OCI-LY1 (cell line): ENCODE results near the gene FAM107B.

Experiments
- CTCF ChIP-seq: fragments of 200-600 bp; sonication (generic), shearing (Covaris generic); IDR thresholded peaks from 2 replicates; pipeline ENCODE4 v1.5.1; 2017; ENCODE audit warnings: mild to moderate bottlenecking, antibody characterized with exemption, low read length, moderate library complexity, mixed read lengths
- EZH2 ChIP-seq: fragments of 200-600 bp; sonication (generic), shearing (Covaris generic); IDR thresholded peaks from 2 replicates; pipeline ENCODE4 v1.8.0; 2017; ENCODE audit warnings: borderline replicate concordance, mixed run types, mild to moderate bottlenecking, antibody characterized with exemption, low read length, moderate library complexity, mixed read lengths

GRCh38 chr10:14648005-14648765 is 126.5 kb downstream of the FAM107B start:
- TF ChIP-seq EZH2 (no peak), CTCF (no peak)
